Small intestine (tissue), 7 donors: Measurements from ENCODE around the gene TTF1. TPM values are rescaled to one million over a fixed set of nuclear protein-coding genes. Genes with fewer than 3 reads are reported as not detected.
A peak's percentile ranks its signal among the peaks of the same experiment; 100 is the strongest.

Experiments used
- DNase-seq, 2 donors: peaks; one replicate each; pipeline versions ENCODE4 v3.0.0 to v3.0.0-alpha.2; 2013
- FAIRE-seq: peaks from 2 replicates; lab custom pipeline; 2012; peaks lifted over from hg19 to GRCh38; lab: Jason Lieb, UNC
- H3K27ac ChIP-seq, 3 donors: one replicate each; pipeline ENCODE4 v1.5.1; 2013; ENCODE audit warnings: low read length in 2 of 3, mild to moderate bottlenecking in 2 of 3, control low read depth in 1 of 3, inconsistent platforms in 1 of 3, low read depth in 1 of 3, moderate library complexity in 1 of 3
- H3K27me3 ChIP-seq, 3 donors: one replicate each; pipeline ENCODE4 v1.6.1; 2013; ENCODE audit warnings: low read length in 3 of 3, inconsistent platforms in 1 of 3; ENCODE audit not compliant: control insufficient read depth in 3 of 3, insufficient read depth in 3 of 3
- H3K36me3 ChIP-seq, 3 donors: one replicate each; pipeline ENCODE4 v1.6.1; 2013; ENCODE audit warnings: low read length in 3 of 3, inconsistent platforms in 1 of 3, low read depth in 1 of 3, mild to moderate bottlenecking in 1 of 3, moderate library complexity in 1 of 3; ENCODE audit not compliant: control insufficient read depth in 3 of 3, insufficient read depth in 2 of 3
- H3K4me1 ChIP-seq, 3 donors: one replicate each; pipeline ENCODE4 v1.6.1; 2013; ENCODE audit warnings: low read length in 2 of 3, inconsistent platforms in 1 of 3, low read depth in 1 of 3, mild to moderate bottlenecking in 1 of 3, moderate library complexity in 1 of 3; ENCODE audit not compliant: control insufficient read depth in 3 of 3, insufficient read depth in 2 of 3
- H3K4me3 ChIP-seq, 3 donors: one replicate each; pipeline ENCODE4 v1.5.1; 2013; ENCODE audit warnings: low read length in 3 of 3, control low read depth in 1 of 3, inconsistent platforms in 1 of 3, low read depth in 1 of 3, mild to moderate bottlenecking in 1 of 3, moderate library complexity in 1 of 3
- H3K9me3 ChIP-seq, 2 donors: one replicate each; pipeline ENCODE4 v1.6.1; 2013; ENCODE audit warnings: low read depth in 1 of 2, low read length in 1 of 2; ENCODE audit not compliant: control insufficient read depth in 2 of 2, insufficient read depth in 1 of 2
- WGBS, 3 donors: extraction: QIAGEN DNeasy Blood & Tissue Kit; methylation state at CpG; one replicate each; pipeline ENCODE4 v1.1.7; 2013; 5-methylcytosine and 5-hydroxymethylcytosine counted together
- polyA plus RNA-seq, 4 donors: library from polyadenylated mRNA; stranded (reverse) in 3 of 4; unstranded in 1 of 4; fragments of 200-250 nt in 3 of 4; fragments of 120-200 nt in 1 of 4; gene quantifications; one replicate each; pipeline versions ENCODE4 v1.2.1 to v1.2.3, GENCODE V29; 2013
- donor health status: healthy with polysubstance abuse.
- donor health status: control.
- donor health status: control.
- donor health status: Bipolar disorder and iron deficiency.
- donor health status: healthy.

The TTF1 gene
- polyA plus RNA-seq, 4 donors = 8.4 to 15.0 (median 11.0) TPM

- FAIRE-seq (no peak), DNase-seq (peak; percentile 98 to 99)
- Histone ChIP-seq H3K27ac (peak within 1 kb of the TSS; percentile 89 to 99 (median 96)), H3K9me3 (no peaks in the 10 kb centered on the region), H3K27me3 (no peaks in the 10 kb centered on the region), H3K4me1 (peaks cover 5 to 18% (median 17%) of the 10 kb centered on the region in 3 donors), H3K36me3 (peaks cover 4 to 19% (median 5%) of the 10 kb centered on the region in 3 donors), H3K4me3 (peak within 1 kb of the TSS; percentile 84 to 92 (median 86))
- WGBS, 3 donors = 1% methylated on average over 54 to 82 of the region's 82 CpGs
These were observed 51.8 kb downstream of the TTF1 start, which contains the start of gene SETX for GRCh38 chr9:132354637-132355355. TSS of gene SETX (minus strand) at chr9:132354986. CDS start at chr9:132349428, 5,558 bp downstream.

GRCh38 chr9:132351404-132352045, 55.1 kb downstream of the TTF1 start:
- Histone ChIP-seq H3K36me3 (peaks cover 9 to 39% (median 10%) of the 10 kb centered on the region in 3 donors), H3K27me3 (no peaks in the 10 kb centered on the region), H3K27ac (peak overlapping the region; percentile 33 to 63 (median 42)), H3K9me3 (no peaks in the 10 kb centered on the region), H3K4me1 (peaks cover 5 to 18% (median 17%) of the 10 kb centered on the region in 3 donors), H3K4me3 (no peak overlapping the region)
- FAIRE-seq (no peak), DNase-seq (peak in 1 of 2 donors; percentile 10)
- 35 to 50% (median 46%) methylated on average over 3 of the region's 3 CpGs for WGBS, 3 donors

GRCh38 chr9:132350861-132351315, 55.8 kb downstream of the TTF1 start:
- Histone ChIP-seq H3K27me3 (no peaks in the 10 kb centered on the region), H3K27ac (peak overlapping the region; percentile 5 to 60 (median 42)), H3K36me3 (peaks cover 10 to 40% (median 10%) of the 10 kb centered on the region in 3 donors), H3K4me3 (no peak overlapping the region), H3K9me3 (no peaks in the 10 kb centered on the region), H3K4me1 (peaks cover 5 to 18% (median 17%) of the 10 kb centered on the region in 3 donors)
- peak; percentile 44 to 63 for DNase-seq
- WGBS, 3 donors = 6 to 18% (median 9%) methylated on average over 6 of the region's 6 CpGs
- FAIRE-seq = no peak

- Histone ChIP-seq H3K27ac (no peak overlapping the region), H3K36me3 (peaks cover 19 to 57% (median 23%) of the 10 kb centered on the region in 3 donors), H3K4me1 (peaks cover 5 to 17% (median 14%) of the 10 kb centered on the region in 3 donors), H3K4me3 (no peak overlapping the region), H3K27me3 (no peaks in the 10 kb centered on the region), H3K9me3 (no peaks in the 10 kb centered on the region)
- FAIRE-seq (no peak), DNase-seq (no peak)
- 64 to 75% (median 74%) methylated on average over 5 of the region's 5 CpGs for WGBS, 3 donors
These were observed 58.0 kb downstream of the TTF1 start for GRCh38 chr9:132348676-132349075.

GRCh38 chr9:132346177-132346576, 60.5 kb downstream of the TTF1 start:
- no peak for DNase-seq
- 83 to 88% (median 84%) methylated on average over 5 of the region's 5 CpGs for WGBS, 3 donors
- Histone ChIP-seq H3K4me1 (peaks cover 0 to 5% (median 0%) of the 10 kb centered on the region in 3 donors), H3K27ac (no peak overlapping the region), H3K27me3 (no peaks in the 10 kb centered on the region), H3K4me3 (no peak overlapping the region), H3K36me3 (peaks cover 30 to 51% (median 30%) of the 10 kb centered on the region in 3 donors), H3K9me3 (no peaks in the 10 kb centered on the region)
- no peak for FAIRE-seq

- Histone ChIP-seq H3K4me3 (no peak overlapping the region), H3K27me3 (no peaks in the 10 kb centered on the region), H3K27ac (no peak overlapping the region), H3K4me1 (no peaks in the 10 kb centered on the region), H3K36me3 (peaks cover 34 to 52% (median 36%) of the 10 kb centered on the region in 3 donors), H3K9me3 (no peaks in the 10 kb centered on the region)
- FAIRE-seq = no peak
- DNase-seq = no peak
- 88 to 98% (median 91%) methylated on average over 9 of the region's 9 CpGs for WGBS, 3 donors
These were observed 65.3 kb downstream of the TTF1 start for GRCh38 chr9:132341177-132341840.

GRCh38 chr9:132334364-132334763, 72.3 kb downstream of the TTF1 start:
- no peak for FAIRE-seq
- no peak overlapping the region for H3K4me3 ChIP-seq
- H3K27ac ChIP-seq = no peak overlapping the region
- H3K4me1 ChIP-seq = no peaks in the 10 kb centered on the region
- 97 to 100% (median 99%) methylated on average over 3 of the region's 3 CpGs for WGBS, 3 donors
- peaks cover 14 to 39% (median 33%) of the 10 kb centered on the region in 3 donors for H3K36me3 ChIP-seq
- H3K27me3 ChIP-seq = no peaks in the 10 kb centered on the region
- no peaks in the 10 kb centered on the region for H3K9me3 ChIP-seq
- no peak for DNase-seq

GRCh38 chr9:132333556-132333955, 73.1 kb downstream of the TTF1 start:
- no peaks in the 10 kb centered on the region for H3K4me1 ChIP-seq
- no peak overlapping the region for H3K27ac ChIP-seq
- no peaks in the 10 kb centered on the region for H3K27me3 ChIP-seq
- H3K9me3 ChIP-seq = no peaks in the 10 kb centered on the region
- 88 to 90% (median 88%) methylated on average over 1 of the region's 1 CpG for WGBS, 3 donors
- H3K4me3 ChIP-seq = no peak overlapping the region
- FAIRE-seq = no peak
- peaks cover 14 to 35% (median 32%) of the 10 kb centered on the region in 3 donors for H3K36me3 ChIP-seq
- DNase-seq = no peak
